RCC 7860 (cell line): ENCODE data around the gene SLAMF6.

Experiments
- DNase-seq: peaks from one replicate; pipeline ENCODE4 v3.0.0-alpha.2; 2015; ENCODE audit warnings: low spot score
- FAIRE-seq: peaks from 2 replicates; lab custom pipeline; 2012; peaks lifted over from hg19 to GRCh38; lab: Jason Lieb, UNC

Gene SLAMF6

DNA sequence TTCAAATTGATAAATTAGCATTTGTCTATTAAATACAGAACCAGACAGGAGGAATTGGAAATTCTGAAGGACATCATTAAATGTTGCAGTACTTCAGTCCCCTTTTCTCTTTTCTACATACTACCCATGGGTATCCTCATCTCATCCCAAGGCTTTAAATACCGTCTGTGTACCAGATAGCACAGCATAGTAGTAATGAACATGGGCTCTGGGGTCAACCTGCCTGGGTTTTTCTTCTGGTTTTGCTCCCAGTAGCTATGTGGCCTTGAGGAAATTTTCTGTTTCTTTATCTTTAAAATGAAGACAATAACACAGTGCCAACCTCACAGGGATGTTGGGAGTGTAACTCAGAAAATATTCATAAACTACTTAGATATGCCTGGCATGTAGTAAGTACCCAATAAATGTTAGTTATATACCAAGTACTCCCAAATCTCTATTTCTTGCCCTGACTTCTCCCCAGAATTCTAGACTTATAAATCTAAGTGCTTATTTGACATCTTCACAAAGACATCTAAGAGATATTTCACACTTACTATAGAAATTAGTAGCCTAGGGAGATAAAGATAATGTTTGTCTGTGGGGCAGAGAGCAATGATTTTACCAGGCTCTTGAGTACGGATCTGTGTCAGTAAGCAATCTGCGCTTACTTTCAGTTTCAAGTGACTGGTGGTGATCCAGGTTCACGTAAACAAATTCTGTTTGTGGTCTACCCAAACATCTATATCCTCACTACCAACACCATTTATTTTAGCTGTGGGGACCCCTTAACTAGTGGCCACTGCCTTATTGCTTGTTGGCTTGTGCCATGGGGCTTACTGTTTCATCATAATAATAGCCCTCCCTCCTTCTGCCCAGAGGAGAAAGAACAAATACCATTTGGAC lies 85.4 kb downstream of the SLAMF6 start:
- no peak for DNase-seq
- FAIRE-seq: no peak

DNA sequence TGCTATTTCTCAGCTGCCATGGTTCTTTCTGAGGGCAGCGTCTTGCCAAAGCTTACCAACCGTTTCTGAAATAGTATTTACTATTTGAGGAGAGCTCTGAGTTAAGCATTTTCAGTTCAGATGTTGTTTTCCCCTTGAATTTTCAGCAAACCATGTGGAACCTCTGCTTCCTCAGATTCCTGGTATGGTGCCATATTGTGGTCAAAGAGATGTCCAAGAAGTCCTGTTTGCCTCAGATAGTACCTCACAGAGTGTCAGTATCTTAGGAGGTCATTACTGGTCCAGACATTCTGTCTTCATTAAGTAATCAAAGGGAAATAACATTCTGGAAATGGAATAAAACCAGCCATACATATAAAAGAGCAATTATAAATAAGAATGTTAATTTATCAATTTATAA lies 86.1 kb downstream of the SLAMF6 start:
- DNase-seq: no peak
- no peak for FAIRE-seq
